ACC112 (cell line): ENCODE results near the gene SCRN3.
"Not testable (repeated sequence)": the region's sequence is repeated elsewhere in the genome, so short reads cannot be mapped to it uniquely, and the experiment has no call there.

Source experiments
- H2AFZ ChIP-seq: fragments of 200-600 bp; sonication (generic); one replicate; pipeline ENCODE4 v1.6.0; 2017; ENCODE audit warnings: antibody characterized with exemption, low read length; ENCODE audit not compliant: unreplicated experiment
- H3K27ac ChIP-seq: fragments of 200-600 bp; sonication (generic); 2 replicates; pipeline ENCODE4 v1.5.1; 2014; ENCODE audit warnings: low read depth, mild to moderate bottlenecking, antibody characterized with exemption, low read length, moderate library complexity
- H3K27me3 ChIP-seq: fragments of 200-600 bp; sonication (generic); 2 replicates; pipeline ENCODE4 v1.6.1; 2014; ENCODE audit warnings: mild to moderate bottlenecking, antibody characterized with exemption, low read length, moderate library complexity, mixed read lengths; ENCODE audit not compliant: insufficient read depth
- H3K36me3 ChIP-seq: fragments of 200-600 bp; sonication (generic); 2 replicates; pipeline ENCODE4 v1.6.1; 2016; ENCODE audit warnings: mild to moderate bottlenecking, antibody characterized with exemption, low read length, moderate library complexity, mixed read lengths; ENCODE audit not compliant: insufficient read depth
- H3K4me1 ChIP-seq: fragments of 200-600 bp; sonication (generic); one replicate; pipeline ENCODE4 v1.6.1; 2016; ENCODE audit warnings: low read length, mixed read lengths; ENCODE audit not compliant: insufficient read depth, unreplicated experiment, control insufficient read depth
- H3K4me3 ChIP-seq: fragments of 200-600 bp; sonication (generic); 2 replicates; pipeline ENCODE4 v1.5.1; 2014; ENCODE audit warnings: mild to moderate bottlenecking, low read depth, low read length
- H3K79me2 ChIP-seq: fragments of 200-600 bp; sonication (generic); one replicate; pipeline ENCODE4 v1.6.0; 2016; ENCODE audit warnings: low read length; ENCODE audit not compliant: control insufficient read depth, unreplicated experiment, insufficient read depth

Gene SCRN3, protein sequence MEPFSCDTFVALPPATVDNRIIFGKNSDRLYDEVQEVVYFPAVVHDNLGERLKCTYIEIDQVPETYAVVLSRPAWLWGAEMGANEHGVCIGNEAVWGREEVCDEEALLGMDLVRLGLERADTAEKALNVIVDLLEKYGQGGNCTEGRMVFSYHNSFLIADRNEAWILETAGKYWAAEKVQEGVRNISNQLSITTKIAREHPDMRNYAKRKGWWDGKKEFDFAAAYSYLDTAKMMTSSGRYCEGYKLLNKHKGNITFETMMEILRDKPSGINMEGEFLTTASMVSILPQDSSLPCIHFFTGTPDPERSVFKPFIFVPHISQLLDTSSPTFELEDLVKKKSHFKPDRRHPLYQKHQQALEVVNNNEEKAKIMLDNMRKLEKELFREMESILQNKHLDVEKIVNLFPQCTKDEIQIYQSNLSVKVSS

DNA sequence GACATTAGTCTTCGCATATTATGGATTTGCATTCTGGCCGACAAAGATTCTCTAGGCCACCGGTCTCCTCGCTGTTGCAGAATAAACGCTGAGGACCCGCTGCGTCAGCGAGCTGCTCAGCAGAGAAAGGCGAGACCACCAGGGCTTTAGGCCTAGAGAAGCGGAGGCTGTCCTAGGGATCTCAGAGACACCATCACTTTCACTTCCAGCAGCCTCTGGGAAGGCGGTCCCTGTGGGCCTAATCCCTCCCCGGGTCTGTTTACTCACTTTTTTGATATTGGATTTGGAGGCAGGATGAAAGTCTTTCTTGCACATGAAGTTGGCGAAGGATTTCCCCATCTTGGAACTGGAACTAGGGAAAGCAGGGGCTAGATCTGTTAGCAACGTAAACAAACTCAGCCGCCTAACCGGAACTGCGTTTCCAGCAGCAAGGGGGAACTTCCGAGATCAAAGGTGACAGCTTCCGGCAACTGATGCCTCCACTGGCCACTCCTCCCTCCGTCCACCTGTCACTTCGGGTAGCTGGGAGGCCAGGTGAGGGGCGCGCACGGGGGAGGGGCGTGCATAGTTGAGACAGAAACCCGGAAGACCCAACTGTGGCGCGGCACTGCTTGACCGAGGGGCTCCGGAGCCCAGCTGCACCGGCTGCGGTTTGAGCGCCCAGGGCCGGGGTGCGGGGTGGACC is at the start of gene SCRN3:
SCRN3 (plus strand) TSS at position 447 of the 685 bp plus-strand sequence. CDS start 2,554 bp downstream, outside the sequence.
- Histone ChIP-seq H3K79me2 (peaks cover 37% of the 10 kb centered on the region), H3K27me3 (no peaks in the 10 kb centered on the region)

DNA sequence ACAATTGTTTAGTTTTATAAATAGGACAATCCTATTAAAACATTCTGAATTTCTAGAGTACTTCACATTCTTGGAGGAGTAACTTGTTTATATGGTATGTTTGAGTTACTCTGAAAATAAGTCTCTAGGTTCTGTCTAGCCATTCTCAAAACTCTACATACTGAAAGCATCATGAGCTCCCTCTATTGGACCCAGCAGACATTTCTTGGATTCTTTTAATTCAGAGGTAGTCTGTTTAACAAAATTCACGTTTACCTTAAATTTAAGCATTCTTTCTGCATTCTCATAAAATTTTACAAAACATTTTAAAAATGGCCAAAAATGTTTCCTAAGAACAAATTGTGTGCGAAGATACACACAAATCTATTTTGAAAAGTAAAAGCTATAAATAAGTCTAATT is 45.5 kb upstream of the SCRN3 start:
- Histone ChIP-seq H3K4me3 (no peak overlapping the region), H2AFZ (no peak overlapping the region), H3K4me1 (no peaks in the 10 kb centered on the region), H3K27ac (no peak overlapping the region), H3K27me3 (no peaks in the 10 kb centered on the region), H3K36me3 (0 out of 2 replicates have a peak, but pooled peaks cover 4% of the 10 kb centered on the region), H3K79me2 (no peaks in the 10 kb centered on the region)

More for the DNA sequence above, at the start of gene SCRN3:
- Histone ChIP-seq H3K36me3 (no peaks in the 10 kb centered on the region), H2AFZ (peak within 1 kb of the TSS; percentile 97), H3K4me3 (peak within 1 kb of the TSS; percentile 95), H3K4me1 (peaks cover 10% of the 10 kb centered on the region), H3K27ac (peak within 1 kb of the TSS; percentile 66)

DNA sequence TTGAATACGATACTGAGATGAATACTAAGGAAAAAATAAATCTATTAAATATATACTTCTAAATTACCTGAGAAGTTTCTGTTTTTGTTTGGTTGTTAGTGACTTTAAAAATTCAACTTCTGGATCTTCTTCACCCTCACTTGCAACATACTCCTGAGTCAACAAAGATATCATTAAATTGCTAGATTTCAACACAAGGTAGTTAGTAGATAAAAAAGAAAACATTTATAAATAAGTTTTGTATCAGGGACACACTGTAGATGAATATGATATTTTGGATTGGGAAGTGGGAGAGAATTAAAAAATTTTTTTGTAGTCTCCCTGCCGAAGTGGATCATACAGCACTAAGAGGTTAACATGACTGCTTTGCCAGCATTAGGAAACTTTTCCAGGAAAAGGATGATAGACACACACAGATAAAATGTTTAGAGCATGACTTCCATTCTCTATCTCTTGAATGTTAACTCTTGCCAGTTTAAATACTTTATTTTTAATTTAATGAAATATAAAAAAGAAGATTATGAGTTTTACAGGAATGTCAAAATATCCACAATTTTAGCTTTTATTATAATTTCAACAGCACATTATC is 44.8 kb upstream of the SCRN3 start:
- Histone ChIP-seq H3K4me3 (no peak overlapping the region), H3K36me3 (0 out of 2 replicates have a peak, but pooled peaks cover 4% of the 10 kb centered on the region), H2AFZ (no peak overlapping the region), H3K79me2 (no peaks in the 10 kb centered on the region), H3K4me1 (no peaks in the 10 kb centered on the region), H3K27ac (no peak overlapping the region), H3K27me3 (no peaks in the 10 kb centered on the region)

DNA sequence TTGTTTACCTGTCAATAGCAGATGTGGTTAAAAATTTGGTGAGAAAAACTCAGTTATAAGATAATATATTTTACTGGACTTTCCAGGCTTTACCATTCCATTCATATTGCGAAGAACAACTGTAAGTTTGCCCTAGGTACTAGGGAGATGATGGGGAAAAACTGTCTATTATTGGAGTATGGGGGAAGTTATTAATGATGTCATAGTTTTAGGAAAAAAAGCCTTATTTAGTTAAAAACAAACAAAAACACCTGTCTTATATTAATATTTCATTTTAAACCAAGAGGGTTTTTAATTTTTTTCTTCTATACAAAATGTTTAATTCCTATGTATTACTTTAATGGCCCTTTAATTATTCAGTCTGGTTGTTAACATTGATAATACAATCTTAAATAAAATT is 42.5 kb upstream of the SCRN3 start:
- H3K4me3 ChIP-seq: no peak overlapping the region
- no peaks in the 10 kb centered on the region for H3K4me1 ChIP-seq
- 0 out of 2 replicates have a peak, but pooled peaks cover 4% of the 10 kb centered on the region for H3K36me3 ChIP-seq
- H3K27me3 ChIP-seq: no peaks in the 10 kb centered on the region
- H3K27ac ChIP-seq: no peak overlapping the region
- H3K79me2 ChIP-seq: no peaks in the 10 kb centered on the region
- no peak overlapping the region for H2AFZ ChIP-seq

DNA sequence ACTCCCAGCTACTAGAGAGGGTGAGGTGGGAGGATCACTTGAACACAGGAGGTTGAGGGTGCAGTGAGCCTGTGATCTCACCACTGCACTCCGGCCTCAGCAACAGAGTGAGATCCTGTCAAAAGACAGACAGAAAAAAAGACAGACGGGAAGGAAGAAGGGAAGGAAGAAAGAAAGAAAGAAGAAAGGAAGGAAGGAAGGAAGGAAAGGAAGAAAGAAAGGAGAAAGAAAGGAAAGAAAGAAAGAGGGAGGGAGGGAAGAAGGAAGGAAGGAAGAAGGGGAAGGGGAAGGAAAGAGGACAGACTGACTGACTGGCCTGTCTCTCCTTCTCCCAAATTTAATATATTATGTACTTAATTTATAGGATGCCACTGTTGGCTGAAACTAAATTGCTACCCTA is 39.2 kb upstream of the SCRN3 start:
- Histone ChIP-seq H2AFZ (no peak overlapping the region), H3K27ac (no peak overlapping the region), H3K4me3 (no peak overlapping the region), H3K79me2 (no peaks in the 10 kb centered on the region), H3K4me1 (no peaks in the 10 kb centered on the region), H3K36me3 (0 out of 2 replicates have a peak, but pooled peaks cover 6% of the 10 kb centered on the region), H3K27me3 (no peaks in the 10 kb centered on the region)

DNA sequence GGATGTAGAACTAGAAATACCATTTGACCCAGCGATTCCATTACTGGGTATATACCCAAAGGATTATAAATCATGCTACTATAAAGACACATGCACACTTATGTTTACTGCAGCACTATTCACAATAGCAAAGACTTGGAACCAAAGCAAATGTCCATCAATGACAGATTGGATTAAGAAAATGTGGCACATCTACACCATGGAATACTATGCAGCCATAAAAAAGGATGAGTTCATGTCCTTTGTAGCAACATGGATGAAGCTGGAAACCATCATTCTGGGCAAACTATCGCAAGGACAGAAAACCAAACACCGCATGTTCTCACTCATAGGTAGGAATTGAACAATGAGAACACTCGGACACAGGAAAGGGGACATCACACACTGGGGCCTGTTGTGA is 35.9 kb upstream of the SCRN3 start:
- H3K27me3 ChIP-seq, H3K4me3 ChIP-seq, H2AFZ ChIP-seq, H3K79me2 ChIP-seq, H3K4me1 ChIP-seq, H3K27ac ChIP-seq: not testable (repeated sequence)
- H3K36me3 ChIP-seq: 0 out of 2 replicates have a peak, but pooled peaks cover 13% of the 10 kb centered on the region

DNA sequence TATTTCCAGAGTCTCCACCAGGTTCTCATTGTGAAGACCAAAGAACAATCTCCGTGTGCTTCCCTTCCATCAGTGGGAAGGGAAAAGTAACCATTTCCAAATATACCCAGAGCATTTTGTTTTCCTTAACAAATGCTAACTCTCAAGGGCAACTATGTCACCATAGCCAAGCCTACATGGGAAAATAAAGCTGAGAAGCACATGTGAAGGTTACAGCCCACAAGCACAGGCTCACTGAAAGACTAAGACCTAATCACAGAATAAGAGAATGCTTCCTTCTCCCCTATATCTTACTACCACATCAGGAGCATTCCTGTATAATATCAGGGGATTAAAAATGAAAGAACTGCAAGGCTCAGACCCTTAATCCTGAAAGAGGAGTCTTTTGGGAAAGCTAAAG is 32.6 kb upstream of the SCRN3 start:
- Histone ChIP-seq H2AFZ (no peak overlapping the region), H3K4me1 (no peaks in the 10 kb centered on the region), H3K36me3 (peaks cover 31% of the 10 kb centered on the region), H3K27ac (no peak overlapping the region), H3K27me3 (no peaks in the 10 kb centered on the region), H3K79me2 (no peaks in the 10 kb centered on the region), H3K4me3 (no peak overlapping the region)

DNA sequence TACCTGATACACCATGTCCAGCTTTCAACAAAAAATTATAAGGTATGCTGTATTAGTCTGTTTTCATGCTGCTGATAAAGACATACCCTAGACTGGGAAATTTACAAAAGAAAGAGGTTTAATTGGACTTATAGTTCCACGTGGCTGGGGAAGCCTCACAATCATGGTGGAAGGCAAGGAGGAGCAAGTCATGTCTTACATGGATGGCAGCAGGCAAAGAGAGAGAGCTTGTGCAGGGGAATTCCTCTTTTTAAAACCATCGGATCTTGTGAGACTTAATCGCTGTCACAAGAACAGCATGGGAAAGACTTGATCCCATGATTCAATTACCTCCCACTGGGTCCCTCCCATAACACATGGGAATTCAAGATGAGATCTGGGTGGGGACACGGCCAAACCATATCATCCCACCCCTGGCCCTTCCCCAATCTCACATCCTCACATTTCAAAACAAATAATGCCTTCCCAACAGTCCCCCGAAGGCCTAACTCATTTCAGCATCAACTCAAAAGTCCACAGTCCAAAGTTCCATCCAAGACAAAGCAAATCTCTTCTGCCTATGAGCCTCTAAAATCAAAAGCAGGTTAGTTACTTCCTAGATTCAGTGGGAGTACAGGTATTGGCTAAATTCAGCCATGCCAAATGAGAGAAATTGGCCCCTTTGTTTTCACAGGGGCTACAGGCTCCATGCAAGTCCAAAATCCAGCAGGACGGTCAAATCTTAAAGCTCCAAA is 31.9 kb upstream of the SCRN3 start:
- not testable (repeated sequence) for H2AFZ ChIP-seq, H3K4me3 ChIP-seq, H3K27ac ChIP-seq, H3K4me1 ChIP-seq, H3K79me2 ChIP-seq, H3K27me3 ChIP-seq
- peaks cover 31% of the 10 kb centered on the region for H3K36me3 ChIP-seq

DNA sequence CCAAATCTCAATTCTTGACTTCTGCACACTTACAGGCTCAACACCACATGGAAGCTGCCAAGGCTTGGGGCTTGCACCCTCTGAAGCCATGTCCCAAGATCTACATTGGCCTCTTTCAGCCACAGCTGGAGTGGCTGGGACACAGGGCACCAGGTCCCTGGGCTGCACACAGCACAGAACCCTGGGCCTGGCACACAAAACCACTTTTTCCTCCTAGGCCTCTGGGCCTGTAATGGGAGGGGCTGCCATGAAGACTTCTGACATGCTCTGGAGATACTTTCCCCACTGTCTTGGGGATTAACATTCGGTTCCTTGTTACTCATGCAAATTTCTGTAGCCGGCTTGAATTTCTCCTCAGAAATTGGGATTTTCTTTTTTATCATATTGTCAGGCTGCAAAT is 30.9 kb upstream of the SCRN3 start:
- H3K27ac ChIP-seq: no peak overlapping the region
- no peaks in the 10 kb centered on the region for H3K27me3 ChIP-seq
- H3K4me1 ChIP-seq: no peaks in the 10 kb centered on the region
- H2AFZ ChIP-seq: no peak overlapping the region
- H3K36me3 ChIP-seq: peaks cover 33% of the 10 kb centered on the region
- H3K4me3 ChIP-seq: no peak overlapping the region
- H3K79me2 ChIP-seq: no peaks in the 10 kb centered on the region

DNA sequence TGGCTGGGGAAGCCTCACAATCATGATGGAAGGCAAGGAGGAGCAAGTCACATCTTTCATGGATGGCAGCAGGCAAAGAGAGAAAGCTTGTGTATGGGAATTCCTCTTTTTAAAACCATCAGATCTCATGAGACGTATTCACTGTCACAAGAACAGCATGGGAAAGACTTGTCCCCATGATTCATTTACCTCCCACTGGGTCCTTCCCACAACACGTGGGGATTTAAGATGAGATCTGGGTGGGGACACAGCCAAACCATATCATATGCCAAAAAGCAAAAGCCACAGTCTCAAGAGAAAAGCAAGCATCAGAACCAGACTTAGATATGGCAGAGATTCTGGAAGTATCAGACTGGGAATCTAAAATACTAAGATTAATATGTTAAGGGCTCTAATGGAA is 30.0 kb upstream of the SCRN3 start:
- Histone ChIP-seq H3K4me3 (no peak overlapping the region), H3K36me3 (peaks cover 38% of the 10 kb centered on the region), H2AFZ (no peak overlapping the region), H3K4me1 (no peaks in the 10 kb centered on the region), H3K27me3 (no peaks in the 10 kb centered on the region), H3K27ac (no peak overlapping the region), H3K79me2 (no peaks in the 10 kb centered on the region)
